SK-N-SH (cell line): ENCODE results near the gene TEX22. TPM values are rescaled to one million over a fixed set of nuclear protein-coding genes. Genes with fewer than 3 reads are reported as not detected.

Experiments used
- CTCF ChIA-PET: fragments of 300-600, 350-600 bp; formaldehyde crosslinking; extraction: SDS; loops from one replicate; lab custom pipeline; 2021; lab: Yijun Ruan, JAX
- POLR2A ChIA-PET: fragments of 350-600 bp; sonication (Branson Sonifier 250); formaldehyde crosslinking; extraction: SDS; loops from one replicate; lab custom pipeline; 2020; ENCODE audit warnings: antibody characterized with exemption, inconsistent platforms; lab: Yijun Ruan, JAX
- DNase-seq: peaks from one replicate; pipeline ENCODE4 v3.0.0; 2012
- H2AFZ ChIP-seq: fragments of 200-600 bp; sonication (generic); 2 replicates; pipeline ENCODE4 v1.8.1; 2016; ENCODE audit warnings: antibody characterized with exemption, mild to moderate bottlenecking, low read depth
- H3F3A ChIP-seq: fragments of 200-600 bp; sonication (generic); replicated peaks from 2 replicates; pipeline ENCODE3; 2016; ENCODE audit warnings: antibody characterized with exemption, mild to moderate bottlenecking; ENCODE audit not compliant: insufficient read depth
- H3K27ac ChIP-seq, 2 experiments: fragments of 200-500 bp in 1 of 2; fragments of 200-600 bp in 1 of 2; sonication (Bioruptor generic) in 1 of 2; sonication (generic), shearing (Covaris generic) in 1 of 2; 2 replicates each; pipeline versions ENCODE4 v1.5.1 to v1.6.1; 2014 to 2016; ENCODE audit warnings: low read depth in 2 of 2, inconsistent platforms in 1 of 2, low read length in 1 of 2, mild to moderate bottlenecking in 1 of 2, mixed read lengths in 1 of 2
- H3K27me3 ChIP-seq: fragments of 200-600 bp; sonication (generic), shearing (Covaris generic); 2 replicates; pipeline ENCODE4 v1.6.1; 2016; ENCODE audit warnings: mixed run types; ENCODE audit not compliant: insufficient read depth
- H3K36me3 ChIP-seq, 2 experiments: fragments of 200-500 bp in 1 of 2; fragments of 200-600 bp in 1 of 2; sonication (Bioruptor generic) in 1 of 2; sonication (generic) in 1 of 2; replicated peaks in 1 of 2; 2 replicates each; pipeline versions ENCODE3 to v1.5.1; 2014 to 2016; ENCODE audit warnings: low read length in 1 of 2, mild to moderate bottlenecking in 1 of 2; ENCODE audit not compliant: insufficient read depth in 2 of 2, control insufficient read depth in 1 of 2
- H3K4me1 ChIP-seq, 2 experiments: fragments of 200-500 bp in 1 of 2; fragments of 200-600 bp in 1 of 2; sonication (Bioruptor generic) in 1 of 2; sonication (generic), shearing (Covaris generic) in 1 of 2; 2 replicates each; pipeline versions ENCODE4 v1.5.1 to v1.6.1; 2014 to 2016; ENCODE audit warnings: low read depth in 1 of 2, low read length in 1 of 2, mixed run types in 1 of 2; ENCODE audit not compliant: insufficient read depth in 2 of 2, control insufficient read depth in 1 of 2
- H3K4me2 ChIP-seq: fragments of 200-600 bp; sonication (generic), shearing (Covaris generic); 2 replicates; pipeline ENCODE4 v1.6.1; 2017; ENCODE audit warnings: mixed run types
- H3K4me3 ChIP-seq, 2 experiments: fragments of 200-500 bp in 1 of 2; fragments of 200-600 bp in 1 of 2; sonication (Bioruptor generic) in 1 of 2; sonication (generic), shearing (Covaris generic) in 1 of 2; 2 replicates each; pipeline versions ENCODE4 v1.5.1 to v1.8.1; 2014 to 2016; ENCODE audit warnings: low read depth in 2 of 2, inconsistent platforms in 1 of 2, low read length in 1 of 2, mild to moderate bottlenecking in 1 of 2, mixed read lengths in 1 of 2, moderate library complexity in 1 of 2
- H3K79me2 ChIP-seq: fragments of 200-600 bp; sonication (generic); 2 replicates; pipeline ENCODE4 v1.8.1; 2017; ENCODE audit warnings: mild to moderate bottlenecking; ENCODE audit not compliant: insufficient read depth
- H3K9ac ChIP-seq: fragments of 200-600 bp; sonication (generic); 2 replicates; pipeline ENCODE4 v1.6.1; 2017; ENCODE audit warnings: mixed run types
- H3K9me2 ChIP-seq: fragments of 200-600 bp; sonication (generic); 2 replicates; pipeline ENCODE4 v1.6.1; 2017; ENCODE audit warnings: mixed run types
- H3K9me3 ChIP-seq: fragments of 200-600 bp; sonication (generic); 2 replicates; pipeline ENCODE4 v1.6.1; 2017; ENCODE audit warnings: mixed run types, mild to moderate bottlenecking, moderate library complexity
- H4K20me1 ChIP-seq: fragments of 200-600 bp; sonication (generic); 2 replicates; pipeline ENCODE4 v1.6.1; 2017; ENCODE audit warnings: mild to moderate bottlenecking, mixed run types; ENCODE audit not compliant: insufficient read depth
- JUND ChIP-seq: IDR thresholded peaks from 2 replicates; pipeline ENCODE4 v1.4.0; 2012
- NFIC ChIP-seq: IDR thresholded peaks from 2 replicates; pipeline ENCODE4 v1.4.0; 2012; ENCODE audit warnings: borderline replicate concordance
- NRF1 ChIP-seq: IDR thresholded peaks from 2 replicates; pipeline ENCODE4 v1.6.1; 2012; ENCODE audit warnings: low read depth, mild to moderate bottlenecking, low read length
- RAD21 ChIP-seq: IDR thresholded peaks from 2 replicates; pipeline ENCODE4 v1.6.1; 2012; ENCODE audit warnings: mild to moderate bottlenecking, low read length
- RFX5 ChIP-seq: IDR thresholded peaks from 2 replicates; pipeline ENCODE4 v1.6.1; 2012; ENCODE audit warnings: mild to moderate bottlenecking, improper control_type of control experiment, low read length
- RXRA ChIP-seq: IDR thresholded peaks from 2 replicates; pipeline ENCODE4 v1.4.0; 2012; ENCODE audit warnings: low read depth, mild to moderate bottlenecking, borderline replicate concordance
- SMC3 ChIP-seq: IDR thresholded peaks from 2 replicates; pipeline ENCODE4 v1.6.1; 2012; ENCODE audit warnings: low read depth, low read length, improper control_type of control experiment
- WGBS: methylation state at CpG from one replicate; pipeline ENCODE4 v1.1.6; 2017; ENCODE audit warnings: low lambda C conversion rate; 5-methylcytosine and 5-hydroxymethylcytosine counted together
- polyA plus RNA-seq, 3 experiments: library from polyadenylated mRNA; depleted of rRNA; stranded (reverse); fragments of >200 nt; gene quantifications; 2 replicates each; pipeline ENCODE4 v1.2.3, GENCODE V29; 2012
- TF ChIP-seq, protein P1 (sequence below): IDR thresholded peaks from 2 replicates; pipeline ENCODE4 v1.6.1; 2012; ENCODE audit warnings: mild to moderate bottlenecking, low read depth, low read length, moderate library complexity
- TF ChIP-seq, protein P2 (sequence below): fragments of 200-600 bp; sonication (generic); IDR thresholded peaks from 2 replicates; pipeline ENCODE4 v1.6.1; 2017; ENCODE audit warnings: antibody characterized with exemption, mild to moderate bottlenecking, moderate library complexity
- TF ChIP-seq, protein P3 (sequence below): IDR thresholded peaks from 2 replicates; pipeline ENCODE4; 2012

Gene TEX22
- polyA plus RNA-seq, 1 of the 3 experiments (the other 2 are of a cell fraction), result 0.26 TPM

DNA sequence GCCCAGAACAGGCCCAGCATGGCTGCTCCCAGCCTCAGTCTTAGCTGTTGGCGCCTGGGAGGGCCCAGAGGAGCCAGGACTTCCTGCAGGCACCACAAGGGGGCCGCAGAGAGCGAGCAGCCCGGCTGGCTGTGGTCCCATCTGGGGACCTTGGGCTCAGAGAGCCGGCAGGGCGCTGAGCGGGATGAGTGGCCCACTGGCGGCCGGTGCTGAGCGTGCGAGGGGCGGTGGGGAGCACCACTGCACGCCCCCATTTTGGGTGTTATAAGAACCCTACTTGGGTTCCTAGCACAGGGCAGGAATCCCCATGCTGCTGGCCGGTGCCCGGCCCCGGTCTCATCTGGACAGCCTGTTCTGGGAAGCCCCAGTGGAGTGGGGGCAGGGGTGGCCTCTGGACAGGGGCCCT, 50.4 kb downstream of the TEX22 start:
- ChIA-PET CTCF (interaction anchor here (0.6 to 2.9 kb wide), 25 partner anchors 8 to 86 kb away, joined by 3 to 28 read pairs (median 4); partner anchors contain the start of genes CRIP1, TEX22 and TMEM121), POLR2A (interaction anchor here (1.0 kb wide), 1 partner anchor 32 kb away, joined by 3 read pairs; no protein-coding TSS in a partner anchor)
- WGBS, result 51% methylated on average over 7 of the region's 16 CpGs
- Histone ChIP-seq H3K36me3 (peaks cover 11 to 52% of the 10 kb centered on the region in 2 experiments), H4K20me1 (peaks cover 19% of the 10 kb centered on the region), H3K4me1 (peaks cover 0 to 23% of the 10 kb centered on the region in 2 experiments; a peak in 1 of 4 replicates), H3K9me2 (no peaks in the 10 kb centered on the region), H3K4me3 (peak overlapping the region in 1 of 2 experiments; percentile 32; a peak in 1 of 4 replicates), H3K27ac (no peak overlapping the region; a peak in 2 of 4 replicates), H3K9ac (no peak overlapping the region; the same call in 1 of the 2 replicates), H3K4me2 (no peak overlapping the region), H2AFZ (no peak overlapping the region), H3F3A (no peaks in the 10 kb centered on the region)
- DNase-seq, result peak; percentile 96
- TF ChIP-seq JUND, result no peak
- no peak for TF ChIP-seq RFX5
- peak; percentile 69 for TF ChIP-seq RAD21
- peak; percentile 84 for TF ChIP-seq SMC3
- TF ChIP-seq NRF1, result no peak
- 0 out of 2 replicates have a peak, but pooled peaks have one; percentile 24 for TF ChIP-seq NFIC
- no peak for TF ChIP-seq RXRA
- TF ChIP-seq, protein P1, sequence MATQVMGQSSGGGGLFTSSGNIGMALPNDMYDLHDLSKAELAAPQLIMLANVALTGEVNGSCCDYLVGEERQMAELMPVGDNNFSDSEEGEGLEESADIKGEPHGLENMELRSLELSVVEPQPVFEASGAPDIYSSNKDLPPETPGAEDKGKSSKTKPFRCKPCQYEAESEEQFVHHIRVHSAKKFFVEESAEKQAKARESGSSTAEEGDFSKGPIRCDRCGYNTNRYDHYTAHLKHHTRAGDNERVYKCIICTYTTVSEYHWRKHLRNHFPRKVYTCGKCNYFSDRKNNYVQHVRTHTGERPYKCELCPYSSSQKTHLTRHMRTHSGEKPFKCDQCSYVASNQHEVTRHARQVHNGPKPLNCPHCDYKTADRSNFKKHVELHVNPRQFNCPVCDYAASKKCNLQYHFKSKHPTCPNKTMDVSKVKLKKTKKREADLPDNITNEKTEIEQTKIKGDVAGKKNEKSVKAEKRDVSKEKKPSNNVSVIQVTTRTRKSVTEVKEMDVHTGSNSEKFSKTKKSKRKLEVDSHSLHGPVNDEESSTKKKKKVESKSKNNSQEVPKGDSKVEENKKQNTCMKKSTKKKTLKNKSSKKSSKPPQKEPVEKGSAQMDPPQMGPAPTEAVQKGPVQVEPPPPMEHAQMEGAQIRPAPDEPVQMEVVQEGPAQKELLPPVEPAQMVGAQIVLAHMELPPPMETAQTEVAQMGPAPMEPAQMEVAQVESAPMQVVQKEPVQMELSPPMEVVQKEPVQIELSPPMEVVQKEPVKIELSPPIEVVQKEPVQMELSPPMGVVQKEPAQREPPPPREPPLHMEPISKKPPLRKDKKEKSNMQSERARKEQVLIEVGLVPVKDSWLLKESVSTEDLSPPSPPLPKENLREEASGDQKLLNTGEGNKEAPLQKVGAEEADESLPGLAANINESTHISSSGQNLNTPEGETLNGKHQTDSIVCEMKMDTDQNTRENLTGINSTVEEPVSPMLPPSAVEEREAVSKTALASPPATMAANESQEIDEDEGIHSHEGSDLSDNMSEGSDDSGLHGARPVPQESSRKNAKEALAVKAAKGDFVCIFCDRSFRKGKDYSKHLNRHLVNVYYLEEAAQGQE, result no peak
- TF ChIP-seq, protein P2, sequence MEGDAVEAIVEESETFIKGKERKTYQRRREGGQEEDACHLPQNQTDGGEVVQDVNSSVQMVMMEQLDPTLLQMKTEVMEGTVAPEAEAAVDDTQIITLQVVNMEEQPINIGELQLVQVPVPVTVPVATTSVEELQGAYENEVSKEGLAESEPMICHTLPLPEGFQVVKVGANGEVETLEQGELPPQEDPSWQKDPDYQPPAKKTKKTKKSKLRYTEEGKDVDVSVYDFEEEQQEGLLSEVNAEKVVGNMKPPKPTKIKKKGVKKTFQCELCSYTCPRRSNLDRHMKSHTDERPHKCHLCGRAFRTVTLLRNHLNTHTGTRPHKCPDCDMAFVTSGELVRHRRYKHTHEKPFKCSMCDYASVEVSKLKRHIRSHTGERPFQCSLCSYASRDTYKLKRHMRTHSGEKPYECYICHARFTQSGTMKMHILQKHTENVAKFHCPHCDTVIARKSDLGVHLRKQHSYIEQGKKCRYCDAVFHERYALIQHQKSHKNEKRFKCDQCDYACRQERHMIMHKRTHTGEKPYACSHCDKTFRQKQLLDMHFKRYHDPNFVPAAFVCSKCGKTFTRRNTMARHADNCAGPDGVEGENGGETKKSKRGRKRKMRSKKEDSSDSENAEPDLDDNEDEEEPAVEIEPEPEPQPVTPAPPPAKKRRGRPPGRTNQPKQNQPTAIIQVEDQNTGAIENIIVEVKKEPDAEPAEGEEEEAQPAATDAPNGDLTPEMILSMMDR, result peak; percentile 75
- TF ChIP-seq, protein P3, sequence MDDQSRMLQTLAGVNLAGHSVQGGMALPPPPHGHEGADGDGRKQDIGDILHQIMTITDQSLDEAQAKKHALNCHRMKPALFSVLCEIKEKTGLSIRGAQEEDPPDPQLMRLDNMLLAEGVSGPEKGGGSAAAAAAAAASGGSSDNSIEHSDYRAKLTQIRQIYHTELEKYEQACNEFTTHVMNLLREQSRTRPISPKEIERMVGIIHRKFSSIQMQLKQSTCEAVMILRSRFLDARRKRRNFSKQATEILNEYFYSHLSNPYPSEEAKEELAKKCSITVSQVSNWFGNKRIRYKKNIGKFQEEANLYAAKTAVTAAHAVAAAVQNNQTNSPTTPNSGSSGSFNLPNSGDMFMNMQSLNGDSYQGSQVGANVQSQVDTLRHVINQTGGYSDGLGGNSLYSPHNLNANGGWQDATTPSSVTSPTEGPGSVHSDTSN, result no peak
- TF ChIP-seq, all 33 proteins: peak for 4
- H3K9me3 ChIP-seq, result no peaks in the 10 kb centered on the region
- peaks cover 36% of the 10 kb centered on the region; the same call in 1 of the 2 replicates for H3K79me2 ChIP-seq
- no peaks in the 10 kb centered on the region for H3K27me3 ChIP-seq
